GM12874 (cell line): ENCODE measurements around the gene UBE2L3.

ENCODE experiments used
- TF ChIP-seq, protein P1 (sequence below): IDR thresholded peaks from 2 replicates; pipeline ENCODE4 v1.5.1; 2011; ENCODE audit warnings: low read depth, mild to moderate bottlenecking, control low read depth, low read length, moderate library complexity; ENCODE audit not compliant: insufficient read depth

UBE2L3 gene

DNA sequence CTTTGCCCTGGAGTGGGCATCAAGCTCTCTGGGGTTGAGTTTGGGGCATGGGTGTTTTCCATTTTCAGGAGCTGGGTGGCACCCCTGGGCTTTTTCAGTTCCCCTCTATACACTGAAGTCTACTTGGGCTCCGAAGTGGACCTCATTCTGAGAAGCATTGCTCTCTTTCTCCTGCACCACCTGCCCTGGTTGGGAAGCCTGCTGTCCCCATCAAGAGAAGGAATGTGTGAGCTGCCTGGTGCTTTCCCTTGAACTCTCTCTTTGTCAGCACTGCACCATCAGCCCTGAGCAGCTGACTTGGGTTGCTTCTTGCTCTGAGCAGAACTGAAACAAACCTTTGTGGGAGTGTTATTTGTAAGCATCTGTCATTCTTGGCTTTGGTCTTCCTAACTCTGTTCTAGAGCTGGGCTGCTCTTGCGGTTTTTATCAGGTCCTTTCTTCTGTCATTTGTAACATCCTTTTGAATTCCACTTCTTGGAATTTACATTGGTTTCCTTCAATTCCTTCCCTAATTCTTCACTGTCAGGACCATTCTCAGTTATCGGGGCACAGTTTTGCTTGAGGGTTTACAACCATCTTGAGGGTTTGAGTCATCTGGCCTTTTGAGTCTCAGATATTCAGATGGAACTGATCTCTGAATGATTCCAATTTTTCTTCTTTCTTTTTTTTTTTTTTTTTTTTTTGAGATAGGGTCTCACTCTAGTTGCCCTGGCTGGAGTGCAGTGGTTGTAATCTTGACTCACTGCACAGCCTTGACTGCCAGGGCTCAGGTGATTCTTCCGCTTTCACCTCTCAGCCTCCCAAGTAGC, 20.5 kb downstream of the UBE2L3 start:
- TF ChIP-seq, protein P1, sequence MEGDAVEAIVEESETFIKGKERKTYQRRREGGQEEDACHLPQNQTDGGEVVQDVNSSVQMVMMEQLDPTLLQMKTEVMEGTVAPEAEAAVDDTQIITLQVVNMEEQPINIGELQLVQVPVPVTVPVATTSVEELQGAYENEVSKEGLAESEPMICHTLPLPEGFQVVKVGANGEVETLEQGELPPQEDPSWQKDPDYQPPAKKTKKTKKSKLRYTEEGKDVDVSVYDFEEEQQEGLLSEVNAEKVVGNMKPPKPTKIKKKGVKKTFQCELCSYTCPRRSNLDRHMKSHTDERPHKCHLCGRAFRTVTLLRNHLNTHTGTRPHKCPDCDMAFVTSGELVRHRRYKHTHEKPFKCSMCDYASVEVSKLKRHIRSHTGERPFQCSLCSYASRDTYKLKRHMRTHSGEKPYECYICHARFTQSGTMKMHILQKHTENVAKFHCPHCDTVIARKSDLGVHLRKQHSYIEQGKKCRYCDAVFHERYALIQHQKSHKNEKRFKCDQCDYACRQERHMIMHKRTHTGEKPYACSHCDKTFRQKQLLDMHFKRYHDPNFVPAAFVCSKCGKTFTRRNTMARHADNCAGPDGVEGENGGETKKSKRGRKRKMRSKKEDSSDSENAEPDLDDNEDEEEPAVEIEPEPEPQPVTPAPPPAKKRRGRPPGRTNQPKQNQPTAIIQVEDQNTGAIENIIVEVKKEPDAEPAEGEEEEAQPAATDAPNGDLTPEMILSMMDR, result no peak

DNA sequence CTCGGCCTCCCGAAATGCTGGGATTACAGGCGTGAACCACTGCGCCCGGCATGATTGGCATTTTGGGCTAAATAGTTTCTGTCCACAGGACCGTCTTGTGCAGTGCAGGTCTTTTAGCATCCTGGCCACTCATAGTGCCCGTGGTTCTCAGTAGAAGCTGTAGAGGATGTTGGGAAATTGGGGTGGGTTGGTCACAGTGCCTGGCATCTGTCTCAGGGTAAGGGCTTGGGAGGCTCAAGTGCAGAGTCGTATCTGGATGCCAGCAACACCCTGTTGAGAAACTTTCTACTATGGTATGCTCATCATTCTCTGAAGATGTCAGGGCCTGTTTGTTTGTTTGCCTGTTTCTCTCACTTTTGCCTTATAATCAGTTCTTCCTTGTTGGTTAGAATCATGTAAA, 21.9 kb downstream of the UBE2L3 start:
- TF ChIP-seq, protein P1, result no peak

- TF ChIP-seq, protein P1, result no peak
Measured at GRCh38 chr22:21590809-21591641, 23.5 kb downstream of the UBE2L3 start.

DNA sequence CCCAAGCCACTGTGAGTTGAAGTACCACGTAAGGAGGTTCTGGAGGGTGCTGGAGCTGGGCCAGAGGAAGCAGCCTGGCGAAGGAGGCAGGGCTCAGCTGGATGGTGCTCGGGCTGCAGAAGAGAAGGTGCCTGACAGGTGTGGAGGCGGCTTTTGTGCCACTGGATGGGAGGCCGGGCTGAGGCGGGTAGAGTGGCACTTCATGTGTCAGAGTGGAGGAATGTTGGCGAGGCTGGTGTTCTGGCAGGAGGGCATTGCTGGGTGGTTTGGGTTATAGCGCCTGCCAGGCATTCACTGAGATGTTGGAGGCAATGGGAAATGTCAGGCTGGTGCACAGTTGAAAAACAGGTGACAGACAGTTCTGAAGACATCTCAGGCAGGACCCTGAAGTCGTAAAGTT, 24.2 kb downstream of the UBE2L3 start:
- TF ChIP-seq, protein P1, result no peak

DNA sequence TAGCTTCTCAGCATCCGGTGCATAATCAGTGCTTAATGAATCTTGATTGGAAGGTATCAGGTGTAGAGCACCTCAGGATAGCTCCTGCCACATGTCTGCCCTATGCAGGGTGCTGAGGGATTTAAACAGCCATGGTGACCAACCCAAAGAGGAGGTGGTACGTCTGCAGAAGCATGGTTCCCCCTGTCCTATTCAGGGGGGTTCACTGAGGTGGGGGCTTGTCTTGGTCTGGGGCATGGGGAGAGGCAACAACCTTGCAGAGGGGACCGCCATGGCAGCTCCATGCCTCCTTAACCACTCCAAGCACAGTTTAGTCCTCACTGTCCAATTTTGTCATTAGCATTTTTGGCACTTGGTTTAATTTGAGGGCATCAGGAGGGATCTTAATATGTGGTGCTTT, 24.9 kb downstream of the UBE2L3 start:
- TF ChIP-seq, protein P1, result no peak

GRCh38 chr22:21593406-21594232, 26.1 kb downstream of the UBE2L3 start:
- TF ChIP-seq, protein P1, result no peak
